IMR-90 (cell line): ENCODE results near the gene GCDH. TPM values are rescaled to one million over a fixed set of nuclear protein-coding genes. Genes with fewer than 3 reads are reported as not detected.
A peak's percentile ranks its signal among the peaks of the same experiment; 100 is the strongest.

Experiments used
- ATAC-seq: fragments of 200-7000 bp; cut with Tn5 transposase; 2 replicates; pipeline ENCODE4 v1.9.1; 2020; ENCODE audit warnings: low read depth, mild to moderate bottlenecking, moderate library complexity
- BruUV-seq: library from RNA; stranded (reverse); fragments of 400-500 nt; replicated peaks from 2 replicates; lab custom pipeline; 2021; lab: Mats Ljungman, UMichigan
- CTCF ChIA-PET: fragments of 300-600 bp; formaldehyde crosslinking; extraction: SDS; loops from one replicate; lab custom pipeline; 2021; ENCODE audit warnings: antibody characterized with exemption; lab: Yijun Ruan, JAX
- POLR2A ChIA-PET: fragments of 300-600 bp; sonication (Branson Sonifier 250); formaldehyde crosslinking; loops from one replicate; lab custom pipeline; 2022; ENCODE audit warnings: antibody characterized with exemption; ENCODE audit not compliant: unreplicated experiment; lab: Charles Lee
- DNase-seq: peaks from one replicate; pipeline ENCODE4 v3.0.0; 2013
- H2AFZ ChIP-seq: replicated peaks from 2 replicates; pipeline ENCODE3; 2013; ENCODE audit warnings: low read length, mild to moderate bottlenecking; ENCODE audit not compliant: poor library complexity
- H2AK5ac ChIP-seq: 2 replicates; pipeline ENCODE4 v1.6.1; 2013; ENCODE audit warnings: low read depth, low read length, inconsistent platforms
- H2AK9ac ChIP-seq: replicated peaks from 2 replicates; pipeline ENCODE3; 2013; ENCODE audit warnings: mild to moderate bottlenecking, low read depth, low read length, moderate library complexity; ENCODE audit not compliant: poor library complexity
- H2BK120ac ChIP-seq: 2 replicates; pipeline ENCODE4 v1.6.1; 2013; ENCODE audit warnings: low read depth, low read length, inconsistent platforms
- H2BK15ac ChIP-seq: 3 replicates; pipeline ENCODE4 v1.6.1; 2013; ENCODE audit warnings: low read depth, low read length, inconsistent platforms
- H2BK20ac ChIP-seq: 2 replicates; pipeline ENCODE4 v1.6.1; 2013; ENCODE audit warnings: low read depth, mild to moderate bottlenecking, inconsistent platforms, low read length, moderate library complexity
- H2BK5ac ChIP-seq: 2 replicates; pipeline ENCODE4 v1.6.1; 2013; ENCODE audit warnings: mild to moderate bottlenecking, low read depth, low read length, inconsistent platforms; ENCODE audit not compliant: poor library complexity, severe bottlenecking
- H3K14ac ChIP-seq: replicated peaks from 2 replicates; pipeline ENCODE4 v1.6.1; 2013; ENCODE audit warnings: low read depth, low read length, inconsistent platforms
- H3K18ac ChIP-seq: 2 replicates; pipeline ENCODE4 v1.6.1; 2013; ENCODE audit warnings: low read depth, low read length, control low read depth
- H3K23ac ChIP-seq: 2 replicates; pipeline ENCODE4 v1.6.1; 2013; ENCODE audit warnings: low read depth, low read length, inconsistent platforms
- H3K27ac ChIP-seq: 2 replicates; pipeline ENCODE4 v1.5.1; 2013; ENCODE audit warnings: mild to moderate bottlenecking, control low read depth, low read length; ENCODE audit not compliant: insufficient read depth
- H3K27me3 ChIP-seq: 2 replicates; pipeline ENCODE4 v1.6.1; 2013; ENCODE audit warnings: low read length; ENCODE audit not compliant: control insufficient read depth, insufficient read depth
- H3K36me3 ChIP-seq: 2 replicates; pipeline ENCODE4 v1.6.1; 2013; ENCODE audit warnings: low read length, mixed read lengths; ENCODE audit not compliant: control insufficient read depth, insufficient read depth
- H3K4ac ChIP-seq: 2 replicates; pipeline ENCODE4 v1.6.1; 2013; ENCODE audit warnings: low read depth, low read length, inconsistent platforms
- H3K4me1 ChIP-seq: 2 replicates; pipeline ENCODE4 v1.6.1; 2013; ENCODE audit warnings: low read length, mixed read lengths; ENCODE audit not compliant: control insufficient read depth, insufficient read depth
- H3K4me2 ChIP-seq: 2 replicates; pipeline ENCODE4 v1.6.1; 2013; ENCODE audit warnings: low read depth, mild to moderate bottlenecking, control low read depth, low read length, moderate library complexity
- H3K4me3 ChIP-seq: 2 replicates; pipeline ENCODE4 v1.5.1; 2013; ENCODE audit warnings: low read depth, mild to moderate bottlenecking, control low read depth, low read length, moderate library complexity; ENCODE audit not compliant: insufficient read depth
- H3K56ac ChIP-seq: 2 replicates; pipeline ENCODE4 v1.6.1; 2013; ENCODE audit warnings: low read length, inconsistent platforms; ENCODE audit not compliant: insufficient read depth; ENCODE audit errors: extremely low read depth
- H3K79me1 ChIP-seq, 2 experiments: 2 replicates each; pipeline ENCODE4 v1.6.1; 2013; ENCODE audit warnings: low read length in 2 of 2, inconsistent platforms in 1 of 2, low read depth in 1 of 2
- H3K9ac ChIP-seq: 2 replicates; pipeline ENCODE4 v1.6.1; 2013; ENCODE audit warnings: low read depth, low read length, control low read depth
- H3K9me1 ChIP-seq: 2 replicates; pipeline ENCODE4 v1.6.1; 2013; ENCODE audit warnings: low read length, inconsistent platforms; ENCODE audit not compliant: insufficient read depth
- H3K9me3 ChIP-seq: 2 replicates; pipeline ENCODE4 v1.6.1; 2013; ENCODE audit warnings: low read length; ENCODE audit not compliant: control insufficient read depth, insufficient read depth
- H4K20me1 ChIP-seq: 2 replicates; pipeline ENCODE4 v1.6.1; 2013; ENCODE audit warnings: low read length, inconsistent platforms; ENCODE audit not compliant: insufficient read depth
- H4K5ac ChIP-seq: 2 replicates; pipeline ENCODE4 v1.6.1; 2013; ENCODE audit warnings: mild to moderate bottlenecking, low read depth, low read length, control low read depth
- H4K8ac ChIP-seq, 2 experiments: 2 replicates each; pipeline ENCODE4 v1.6.1; 2013; ENCODE audit warnings: low read depth in 2 of 2, low read length in 2 of 2, control low read depth in 1 of 2, inconsistent platforms in 1 of 2
- H4K91ac ChIP-seq: 2 replicates; pipeline ENCODE4 v1.6.1; 2013; ENCODE audit warnings: low read depth, low read length, inconsistent platforms; ENCODE audit not compliant: insufficient read depth
- BHLHE40 ChIP-seq: fragments of 150-350 bp; IDR thresholded peaks from 2 replicates; pipeline ENCODE4 v1.6.1; 2016; ENCODE audit warnings: mild to moderate bottlenecking, low read depth, low read length
- CEBPB ChIP-seq: IDR thresholded peaks from 2 replicates; pipeline ENCODE4 v1.6.1; 2012; ENCODE audit warnings: low read depth, low read length, improper control_type of control experiment
- CHD1 ChIP-seq: IDR thresholded peaks from 2 replicates; pipeline ENCODE4 v1.6.1; 2012; ENCODE audit warnings: low read depth, low read length, improper control_type of control experiment
- ELK1 ChIP-seq: fragments of 150-350 bp; IDR thresholded peaks from 2 replicates; pipeline ENCODE4 v1.6.1; 2016; ENCODE audit warnings: low read depth, mild to moderate bottlenecking, low read length, moderate library complexity, borderline replicate concordance
- FOS ChIP-seq: fragments of 150-350 bp; IDR thresholded peaks from 2 replicates; pipeline ENCODE4 v1.6.1; 2016; ENCODE audit warnings: low read depth, low read length
- MAFK ChIP-seq: IDR thresholded peaks from 2 replicates; pipeline ENCODE4 v1.6.1; 2012; ENCODE audit warnings: low read depth, low read length, improper control_type of control experiment
- MAZ ChIP-seq: IDR thresholded peaks from 2 replicates; pipeline ENCODE4 v1.6.1; 2012; ENCODE audit warnings: low read depth, mild to moderate bottlenecking, low read length, improper control_type of control experiment, moderate library complexity, borderline replicate concordance
- MXI1 ChIP-seq: IDR thresholded peaks from 2 replicates; pipeline ENCODE4 v1.6.1; 2012; ENCODE audit warnings: low read depth, mild to moderate bottlenecking, low read length, moderate library complexity, borderline replicate concordance
- NFE2L2 ChIP-seq: fragments of 150-350 bp; IDR thresholded peaks from 2 replicates; pipeline ENCODE4 v1.6.1; 2016; ENCODE audit warnings: low read depth, mild to moderate bottlenecking, low read length
- POLR2A ChIP-seq: IDR thresholded peaks from 2 replicates; pipeline ENCODE4 v1.6.1; 2012; ENCODE audit warnings: mild to moderate bottlenecking, low read depth, low read length
- RAD21 ChIP-seq: IDR thresholded peaks from 2 replicates; pipeline ENCODE4 v1.6.1; 2012; ENCODE audit warnings: low read length, improper control_type of control experiment
- RCOR1 ChIP-seq: IDR thresholded peaks from 2 replicates; pipeline ENCODE4 v1.6.1; 2012; ENCODE audit warnings: mild to moderate bottlenecking, low read length, improper control_type of control experiment; ENCODE audit not compliant: insufficient replicate concordance
- RFX5 ChIP-seq: IDR thresholded peaks from 2 replicates; pipeline ENCODE4 v1.8.0; 2012; ENCODE audit warnings: low read depth, mild to moderate bottlenecking, low read length, moderate library complexity
- SMC3 ChIP-seq: fragments of 150-350 bp; IDR thresholded peaks from 2 replicates; pipeline ENCODE4 v1.6.1; 2016; ENCODE audit warnings: low read depth, mild to moderate bottlenecking, antibody characterized with exemption, low read length, moderate library complexity
- USF2 ChIP-seq: fragments of 150-350 bp; IDR thresholded peaks from 2 replicates; pipeline ENCODE4 v1.6.1; 2017; ENCODE audit warnings: mild to moderate bottlenecking, antibody characterized with exemption, low read length, low read depth
- WGBS, 2 experiments: methylation state at CpG; one replicate each; pipeline versions ENCODE4 v1.1.5 to v1.1.7; 2013; ENCODE audit warnings: missing lambda C conversion rate in 2 of 2; ENCODE audit not compliant: insufficient read length in 1 of 2; ENCODE audit errors: extremely low coverage in 2 of 2; 5-methylcytosine and 5-hydroxymethylcytosine counted together
- dilution Hi-C: fragments of 300-500 bp; cut with HindIII; formaldehyde crosslinking; loops from one replicate; pipeline ENCODE4 v1.14.3; 2018; ENCODE audit warnings: low sequenced_read_pairs; ENCODE audit not compliant: unreplicated experiment
- in situ Hi-C: fragments of 300-500 bp; cut with MboI; formaldehyde crosslinking; loops from 3 replicates; pipeline ENCODE4 v1.14.3; 2019; ENCODE audit warnings: low sequenced_read_pairs, inconsistent platforms, mixed read lengths
- intact Hi-C: fragments of 100-400 bp; cut with micrococcal nuclease; formaldehyde crosslinking; loops from 2 replicates; pipeline ENCODE4 v1.10.0; 2022
- polyA plus RNA-seq, 3 experiments: library from polyadenylated mRNA; depleted of rRNA; stranded (reverse); fragments of >200 nt; gene quantifications; 2 replicates each; pipeline ENCODE4 v1.2.3, GENCODE V29; 2012; ENCODE audit warnings: low replicate concordance in 1 of 3
- total RNA-seq: library from RNA; depleted of rRNA; stranded (reverse); fragments of >200 nt; gene quantifications from 2 replicates; pipeline ENCODE4 v1.2.3, GENCODE V29; 2012

Gene GCDH
- total and polyA plus RNA-seq, 2 of the 4 experiments (the other 2 are of a cell fraction): 27.7 to 41.6 TPM

GRCh38 chr19:12867120-12868099 is 23.6 kb upstream of the GCDH start:
- peak overlapping the region; percentile 90 for H2AFZ ChIP-seq
- no TSS peak for BruUV-seq
- H3K4me1 ChIP-seq: no peaks in the 10 kb centered on the region
- H2AK9ac ChIP-seq: no peak overlapping the region
- peak; percentile 97 for ATAC-seq
- no peak overlapping the region for H3K4ac ChIP-seq
- peak overlapping the region; percentile 70 for H3K4me2 ChIP-seq
- no peaks in the 10 kb centered on the region for H3K9me3 ChIP-seq
- no peak overlapping the region; the same call in 1 of the 2 replicates for H4K5ac ChIP-seq
- intact Hi-C loops: no loop called here
- no peak overlapping the region for H2BK120ac ChIP-seq
- H3K9ac ChIP-seq: no peak overlapping the region
- no peaks in the 10 kb centered on the region for H3K79me1 ChIP-seq
- ChIA-PET CTCF (interaction anchor here (0.7 kb wide), 1 partner anchor 13 kb away, joined by 8 read pairs; no protein-coding TSS in a partner anchor), POLR2A (no interaction called here)
- no peak overlapping the region for H4K91ac ChIP-seq
- H4K8ac ChIP-seq: peak overlapping the region in 1 of 2 experiments; percentile 20; a peak in 1 of 4 replicates
- no peak overlapping the region for H2BK20ac ChIP-seq
- H3K27ac ChIP-seq: no peak overlapping the region; the same call in 1 of the 2 replicates
- no peak overlapping the region for H3K18ac ChIP-seq
- 0 out of 2 replicates have a peak, but pooled peaks cover 4% of the 10 kb centered on the region for H3K9me1 ChIP-seq
- H3K23ac ChIP-seq: no peak overlapping the region
- no peak overlapping the region for H2BK5ac ChIP-seq
- dilution Hi-C loops: no loop called here
- in situ Hi-C loops: no loop called here
- H2AK5ac ChIP-seq: peak overlapping the region; percentile 14; the same call in 1 of the 2 replicates
- H4K20me1 ChIP-seq: no peaks in the 10 kb centered on the region
- peak; percentile 43 for DNase-seq
- H3K56ac ChIP-seq: no peak overlapping the region
- H3K36me3 ChIP-seq: no peaks in the 10 kb centered on the region
- no peak overlapping the region for H2BK15ac ChIP-seq
- H3K4me3 ChIP-seq: peak overlapping the region; percentile 33
- 4% methylated on average over 18 of the region's 51 CpGs; no CpG with 5 or more reads in 1 of the 2 experiments for WGBS, 2 experiments
- no peak overlapping the region for H3K14ac ChIP-seq
- H3K27me3 ChIP-seq: peaks cover 4% of the 10 kb centered on the region
- TF ChIP-seq MAFK (no peak), RCOR1 (no peak), ELK1 (no peak), SMC3 (no peak), NFE2L2 (no peak), CHD1 (no peak), POLR2A (no peak), CEBPB (no peak), RAD21 (no peak), MXI1 (no peak), RFX5 (no peak), MAZ (no peak), USF2 (no peak), BHLHE40 (no peak), FOS (no peak)
